ENCODE results near the gene KCTD12.
"Not testable (repeated sequence)": the region's sequence is repeated elsewhere in the genome, so short reads cannot be mapped to it uniquely, and the experiment has no call there.

Gene KCTD12

DNA sequence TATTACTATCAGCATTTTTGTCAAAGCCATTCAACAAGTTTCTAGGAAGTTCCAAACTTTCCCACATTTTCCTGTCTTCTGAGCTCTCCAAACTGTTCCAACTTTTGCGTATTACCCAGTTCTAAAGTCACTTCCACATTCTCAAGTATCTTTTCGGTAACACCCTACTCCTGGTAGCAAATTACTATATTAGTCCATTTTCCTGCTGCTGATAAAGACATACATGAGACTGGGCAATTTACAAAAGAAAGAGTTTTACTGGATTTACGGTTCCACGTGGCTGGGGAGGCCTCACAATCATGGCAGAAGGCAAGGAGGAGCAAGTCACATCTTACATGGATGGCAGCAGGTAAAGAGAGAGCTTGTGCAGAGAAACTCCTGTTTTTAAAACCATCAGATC lies 12.9 kb upstream of the KCTD12 start:
- peaks cover 11% of the 10 kb centered on the region for H3K4me1 Mint-ChIP-seq (ENCODE audit: low read depth)
- not testable (repeated sequence) for H3K9me3 Mint-ChIP-seq; H3K4me3 Mint-ChIP-seq; H3K36me3 Mint-ChIP-seq (ENCODE audit: low read depth); H3K27ac Mint-ChIP-seq
- H3K27me3 Mint-ChIP-seq: peaks cover 23% of the 10 kb centered on the region

DNA sequence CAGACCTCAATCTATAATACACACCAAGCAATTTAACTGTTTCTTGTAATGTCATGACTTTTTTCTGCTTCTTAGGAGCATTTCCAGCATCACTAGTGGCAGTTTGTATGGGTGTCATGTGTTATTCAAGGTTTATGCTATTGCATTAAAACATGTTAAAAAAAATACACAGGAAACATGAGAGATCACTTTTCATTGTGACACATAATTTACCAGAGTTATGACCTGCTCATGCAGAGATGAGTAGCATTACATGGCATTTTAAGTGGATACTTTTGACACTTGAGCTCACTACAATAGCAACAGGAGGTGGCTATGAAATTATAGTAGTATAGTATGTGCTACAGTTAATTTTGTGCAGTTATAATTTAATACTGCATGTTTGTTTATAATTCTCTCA lies 11.0 kb upstream of the KCTD12 start:
- peaks cover 21% of the 10 kb centered on the region for H3K27me3 Mint-ChIP-seq
- H3K9me3 Mint-ChIP-seq: not testable (repeated sequence)

DNA sequence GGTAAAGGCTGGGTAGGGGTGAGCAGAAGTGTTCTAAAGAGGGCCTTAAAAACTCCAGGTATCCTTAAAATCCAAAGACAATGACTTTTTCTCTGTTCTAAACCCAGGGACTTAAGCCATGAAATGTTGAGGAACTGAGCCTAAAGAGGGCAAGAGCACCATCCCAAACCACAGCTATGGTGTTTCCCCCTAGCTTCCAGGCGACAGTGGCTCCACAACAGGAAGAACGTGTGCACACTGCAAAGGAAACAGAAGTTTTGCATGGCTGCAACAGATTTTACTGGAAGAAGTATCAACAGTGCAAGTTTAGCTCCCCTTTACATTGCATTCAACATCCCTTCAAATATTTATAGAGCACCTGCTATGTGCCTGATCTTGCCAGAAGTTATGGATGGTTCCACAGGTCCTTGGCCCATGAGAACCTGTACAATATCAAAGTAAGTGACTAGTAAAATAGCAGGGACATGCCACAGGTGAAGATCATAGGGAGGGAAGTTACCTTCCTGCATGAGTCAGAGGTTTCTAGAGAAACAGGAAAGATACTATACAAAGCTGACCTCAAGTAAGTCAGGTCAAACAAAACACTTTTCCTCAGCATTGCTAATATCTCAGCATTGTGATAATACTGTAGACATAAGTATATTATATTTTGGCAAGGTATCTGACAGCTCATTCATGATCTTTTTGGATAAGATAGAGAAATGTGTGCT lies 8.4 kb upstream of the KCTD12 start:
- H3K27ac Mint-ChIP-seq: no peak overlapping the region
- no peak overlapping the region for H3K4me3 Mint-ChIP-seq
- peaks cover 26% of the 10 kb centered on the region for H3K27me3 Mint-ChIP-seq
- peaks cover 7% of the 10 kb centered on the region for H3K9me3 Mint-ChIP-seq
- H3K36me3 Mint-ChIP-seq (ENCODE audit: low read depth): peaks cover 6% of the 10 kb centered on the region
- H3K4me1 Mint-ChIP-seq (ENCODE audit: low read depth): peaks cover 14% of the 10 kb centered on the region

More for the DNA sequence above, 11.0 kb upstream of the KCTD12 start:
- H3K4me1 Mint-ChIP-seq (ENCODE audit: low read depth): peaks cover 14% of the 10 kb centered on the region
- H3K27ac Mint-ChIP-seq; H3K36me3 Mint-ChIP-seq (ENCODE audit: low read depth); H3K4me3 Mint-ChIP-seq: not testable (repeated sequence)

DNA sequence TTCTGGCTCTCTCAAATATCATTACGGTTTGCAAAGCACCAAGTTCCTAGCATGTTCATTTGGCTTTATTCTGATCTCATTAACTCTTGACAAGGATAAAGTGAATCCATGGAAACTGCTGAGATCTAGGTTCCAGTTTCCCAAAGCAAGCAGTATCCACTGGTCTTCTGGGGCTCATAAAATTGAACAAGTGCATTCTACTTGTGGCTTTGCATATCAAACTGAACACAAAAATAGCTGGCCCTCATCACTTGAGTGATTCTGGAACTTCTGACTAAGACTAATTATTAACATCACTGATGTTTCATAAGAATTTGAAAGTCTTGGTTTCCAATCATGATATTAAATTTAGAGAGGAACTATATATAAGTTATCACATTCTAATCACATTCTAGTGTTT lies 6.3 kb upstream of the KCTD12 start:
- Mint-ChIP-seq H3K27ac (no peak overlapping the region), H3K27me3 (peaks cover 39% of the 10 kb centered on the region), H3K9me3 (no peaks in the 10 kb centered on the region), H3K36me3 (ENCODE audit: low read depth) (no peaks in the 10 kb centered on the region), H3K4me1 (ENCODE audit: low read depth) (peaks cover 14% of the 10 kb centered on the region), H3K4me3 (no peak overlapping the region)

DNA sequence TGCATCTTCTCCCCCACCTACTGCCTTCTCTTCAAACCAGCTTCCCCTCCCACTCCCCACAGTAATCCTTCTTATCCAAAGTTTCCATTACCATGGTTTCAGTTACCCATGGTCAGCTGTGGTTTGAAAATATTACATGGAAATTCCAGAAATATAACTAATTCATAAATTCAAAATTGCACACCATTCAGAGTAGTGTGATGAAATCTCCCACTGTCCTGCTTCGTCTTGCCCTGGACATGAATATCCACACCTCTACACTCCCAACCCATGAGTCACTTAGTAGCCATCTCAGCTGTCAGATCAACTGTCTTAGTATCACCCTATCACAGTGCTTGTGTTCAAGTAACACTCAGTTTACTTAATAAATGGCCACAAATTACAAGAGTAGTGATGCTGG lies 3.8 kb upstream of the KCTD12 start:
- Mint-ChIP-seq H3K9me3 (no peaks in the 10 kb centered on the region), H3K27ac (no peak overlapping the region), H3K36me3 (ENCODE audit: low read depth) (no peaks in the 10 kb centered on the region), H3K4me3 (no peak overlapping the region), H3K27me3 (peaks cover 41% of the 10 kb centered on the region), H3K4me1 (ENCODE audit: low read depth) (peaks cover 21% of the 10 kb centered on the region)

DNA sequence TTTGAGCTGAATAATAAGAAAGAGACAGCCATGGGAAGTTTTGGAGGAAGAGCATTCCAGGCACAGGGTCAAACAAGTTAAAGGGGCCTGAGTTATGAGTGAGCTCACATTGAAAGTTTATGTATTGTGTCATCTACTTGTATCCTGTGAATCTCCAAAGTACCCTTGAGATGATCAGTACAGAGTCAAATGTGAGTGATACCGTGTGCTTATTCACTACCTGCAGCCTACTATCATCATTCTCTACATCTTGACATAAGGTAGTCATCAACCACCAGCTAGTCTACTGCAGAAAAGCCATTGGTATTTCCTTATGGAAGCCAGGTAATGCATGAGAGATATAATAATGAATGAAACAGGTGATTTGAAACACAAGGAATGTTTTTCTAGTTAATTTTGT lies 3.0 kb upstream of the KCTD12 start:
- Mint-ChIP-seq H3K27me3 (peaks cover 41% of the 10 kb centered on the region), H3K36me3 (ENCODE audit: low read depth) (no peaks in the 10 kb centered on the region), H3K9me3 (no peaks in the 10 kb centered on the region), H3K4me3 (no peak overlapping the region), H3K4me1 (ENCODE audit: low read depth) (peaks cover 21% of the 10 kb centered on the region), H3K27ac (no peak overlapping the region)

DNA sequence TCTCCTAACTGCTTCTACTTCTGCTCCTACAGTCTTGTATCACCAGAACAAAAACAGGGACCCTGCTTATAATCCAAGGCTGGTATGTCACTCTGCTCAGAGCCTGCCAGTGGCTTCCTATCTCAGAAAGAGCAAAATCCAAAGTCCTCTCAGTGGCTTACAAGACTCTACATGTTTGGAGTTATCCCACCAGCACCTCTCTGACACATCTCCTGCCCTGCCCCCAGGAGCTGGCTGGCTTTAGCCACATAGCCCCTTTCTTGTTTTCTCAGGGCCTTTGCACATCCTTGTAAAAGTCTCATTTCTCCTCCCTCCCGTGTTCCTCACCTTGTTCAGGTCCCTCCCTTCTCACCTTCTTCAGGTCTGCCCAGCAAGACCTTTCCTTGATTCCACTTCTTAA lies 2.2 kb upstream of the KCTD12 start:
- Mint-ChIP-seq H3K4me1 (ENCODE audit: low read depth) (peaks cover 21% of the 10 kb centered on the region), H3K9me3 (no peaks in the 10 kb centered on the region), H3K27me3 (peaks cover 38% of the 10 kb centered on the region), H3K27ac (no peak overlapping the region), H3K4me3 (no peak overlapping the region), H3K36me3 (ENCODE audit: low read depth) (no peaks in the 10 kb centered on the region)

DNA sequence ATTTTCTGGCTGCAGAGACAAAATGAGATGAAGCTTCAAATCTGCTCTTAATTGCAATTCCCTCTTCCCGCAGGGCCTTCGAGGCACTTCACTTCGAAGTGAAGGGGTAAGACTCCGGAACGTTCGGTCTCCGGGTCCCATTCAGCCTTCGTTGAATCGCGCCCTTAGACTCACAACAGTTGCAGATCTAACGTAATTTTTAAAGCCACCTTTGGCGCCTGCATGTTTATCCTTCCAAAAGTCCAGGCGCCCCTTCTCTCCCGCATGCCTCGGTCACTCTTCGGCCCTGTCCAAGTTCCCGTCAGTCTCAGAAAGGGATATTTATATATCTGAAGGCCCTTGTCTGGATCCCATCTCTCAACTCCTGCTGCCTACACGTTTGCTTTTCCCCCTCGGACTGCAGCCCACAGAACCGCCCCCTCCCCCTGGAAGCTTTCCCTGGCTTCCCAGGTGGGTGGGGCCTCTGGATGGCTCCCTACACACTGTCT lies 915 bp upstream of the KCTD12 start:
- H3K36me3 Mint-ChIP-seq (ENCODE audit: low read depth): peaks cover 5% of the 10 kb centered on the region
- peak overlapping the region; percentile 76 for H3K4me3 Mint-ChIP-seq
- no peaks in the 10 kb centered on the region for H3K9me3 Mint-ChIP-seq
- peaks cover 31% of the 10 kb centered on the region for H3K4me1 Mint-ChIP-seq (ENCODE audit: low read depth)
- H3K27ac Mint-ChIP-seq: peak overlapping the region; percentile 38
- peaks cover 34% of the 10 kb centered on the region for H3K27me3 Mint-ChIP-seq

DNA sequence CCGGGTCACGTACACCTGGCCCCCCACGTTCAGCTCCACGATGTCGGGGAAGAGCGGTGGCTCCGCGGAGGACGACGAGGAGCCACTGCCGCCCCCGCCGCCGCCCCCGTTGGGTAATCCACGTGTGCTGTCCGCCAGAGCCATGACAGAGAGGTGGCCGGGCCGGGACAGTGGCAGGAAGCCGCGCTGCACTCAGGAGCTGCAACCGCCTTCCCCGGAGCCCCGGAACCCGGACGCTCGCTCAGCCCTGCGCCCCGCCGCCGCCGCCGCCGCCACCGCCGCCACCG lies 257 bp downstream of the KCTD12 start:
- no peak overlapping the region for H3K27ac Mint-ChIP-seq
- peaks cover 34% of the 10 kb centered on the region for H3K27me3 Mint-ChIP-seq
- H3K4me1 Mint-ChIP-seq (ENCODE audit: low read depth): peaks cover 32% of the 10 kb centered on the region
- no peaks in the 10 kb centered on the region for H3K9me3 Mint-ChIP-seq
- peak overlapping the region; percentile 74 for H3K4me3 Mint-ChIP-seq
- H3K36me3 Mint-ChIP-seq (ENCODE audit: low read depth): peaks cover 8% of the 10 kb centered on the region

DNA sequence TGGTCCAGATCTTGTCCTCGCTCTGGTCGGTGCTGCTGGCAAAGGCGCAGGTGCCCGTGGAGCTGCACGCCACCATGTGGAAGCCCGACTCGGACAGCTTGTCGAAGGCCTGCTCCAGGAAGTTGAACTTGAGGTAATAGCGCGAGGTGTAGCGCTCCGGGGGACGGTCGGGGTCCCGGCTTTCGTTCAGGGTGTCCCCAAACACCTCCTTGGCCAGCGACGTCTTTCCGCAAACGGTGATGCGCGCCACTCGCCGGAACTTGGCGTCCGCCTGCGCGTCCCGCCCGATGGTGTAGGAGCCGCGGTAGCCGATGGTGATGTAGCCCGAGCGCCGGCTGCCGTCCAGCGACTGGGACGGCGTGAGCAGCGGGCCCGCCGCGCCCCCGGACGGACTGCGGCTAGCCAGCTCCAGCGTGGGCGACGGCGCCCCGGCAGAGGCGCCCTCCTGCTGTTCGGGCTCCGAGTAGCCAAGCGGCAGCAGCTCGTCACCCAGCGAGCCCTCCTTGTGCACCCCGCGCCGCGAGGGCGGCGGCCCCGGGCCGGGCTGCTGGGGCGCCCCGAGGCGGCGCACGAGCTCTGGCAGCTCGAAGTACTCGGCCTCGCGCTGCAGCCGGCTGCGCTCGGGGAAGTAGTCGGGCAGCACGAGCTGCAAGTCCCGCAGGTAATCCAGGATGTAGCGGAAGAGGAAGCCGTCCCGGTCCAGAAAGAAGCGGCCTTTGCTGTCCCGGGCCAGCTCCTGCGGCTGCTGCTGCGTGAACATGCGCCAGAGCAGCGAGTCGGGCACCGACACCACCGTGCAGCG lies 801 bp downstream of the KCTD12 start:
- H3K4me1 Mint-ChIP-seq (ENCODE audit: low read depth): peaks cover 37% of the 10 kb centered on the region
- H3K9me3 Mint-ChIP-seq: no peaks in the 10 kb centered on the region

DNA sequence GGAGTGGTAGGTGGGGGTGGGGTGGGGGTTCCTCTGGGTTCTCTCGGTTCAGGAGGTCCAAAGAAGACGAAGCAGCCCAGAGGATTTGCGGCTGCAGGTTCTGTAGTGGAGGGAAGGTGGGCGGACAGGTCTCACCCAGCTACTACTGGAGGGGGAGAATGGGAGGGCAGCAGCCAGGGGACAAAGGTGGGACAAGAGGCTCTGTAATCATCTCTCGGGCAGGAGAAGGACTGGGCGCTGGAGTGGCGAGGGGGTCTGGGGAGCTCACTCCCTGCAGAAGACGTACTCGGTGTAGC lies 1.4 kb downstream of the KCTD12 start:
- Mint-ChIP-seq H3K4me1 (ENCODE audit: low read depth) (peaks cover 43% of the 10 kb centered on the region), H3K4me3 (peak overlapping the region; percentile 90), H3K36me3 (ENCODE audit: low read depth) (peaks cover 8% of the 10 kb centered on the region), H3K9me3 (no peaks in the 10 kb centered on the region), H3K27ac (peak overlapping the region; percentile 83), H3K27me3 (peaks cover 24% of the 10 kb centered on the region)

More for the DNA sequence above, 801 bp downstream of the KCTD12 start:
- Mint-ChIP-seq H3K4me3 (peak overlapping the region; percentile 90), H3K27ac (peak overlapping the region; percentile 83), H3K36me3 (ENCODE audit: low read depth) (peaks cover 8% of the 10 kb centered on the region), H3K27me3 (peaks cover 29% of the 10 kb centered on the region)

DNA sequence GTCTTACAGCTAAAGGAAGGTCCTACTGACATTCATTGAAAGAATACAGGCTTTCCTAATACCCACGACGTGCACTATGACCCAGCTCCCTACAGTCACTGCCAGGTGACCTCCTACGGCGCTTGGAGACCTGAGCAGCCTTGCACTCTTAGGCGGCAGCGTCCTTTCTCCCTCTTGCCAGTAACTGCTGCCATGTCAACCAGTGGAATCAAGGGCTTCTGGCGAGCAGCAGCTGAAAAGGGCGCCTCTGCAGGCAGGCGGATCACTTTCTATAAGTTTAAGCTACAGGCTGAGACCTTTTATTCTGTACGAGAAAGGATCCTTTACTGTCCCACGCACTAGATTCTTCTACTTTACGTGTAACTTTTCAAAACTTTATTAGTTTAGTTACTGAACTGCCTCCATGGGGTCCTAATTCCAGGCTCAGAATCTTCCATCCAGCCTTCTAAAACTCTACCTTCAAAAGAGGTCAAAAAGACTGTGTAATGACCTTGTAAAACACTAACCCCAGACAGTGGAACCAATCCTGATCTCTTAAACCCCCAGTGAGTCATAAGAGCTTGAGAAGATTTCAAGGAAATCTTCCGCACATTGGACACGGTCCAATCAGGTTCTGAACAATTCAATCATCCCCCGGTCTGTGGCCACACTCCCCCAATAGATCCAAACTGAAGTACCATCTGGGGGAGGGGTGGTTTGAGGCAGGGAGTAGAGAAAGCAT lies 1.9 kb downstream of the KCTD12 start:
- Mint-ChIP-seq H3K4me1 (ENCODE audit: low read depth) (peaks cover 48% of the 10 kb centered on the region), H3K4me3 (peak overlapping the region; percentile 90), H3K36me3 (ENCODE audit: low read depth) (peaks cover 8% of the 10 kb centered on the region), H3K27ac (peak overlapping the region; percentile 83), H3K27me3 (peaks cover 22% of the 10 kb centered on the region), H3K9me3 (no peaks in the 10 kb centered on the region)

DNA sequence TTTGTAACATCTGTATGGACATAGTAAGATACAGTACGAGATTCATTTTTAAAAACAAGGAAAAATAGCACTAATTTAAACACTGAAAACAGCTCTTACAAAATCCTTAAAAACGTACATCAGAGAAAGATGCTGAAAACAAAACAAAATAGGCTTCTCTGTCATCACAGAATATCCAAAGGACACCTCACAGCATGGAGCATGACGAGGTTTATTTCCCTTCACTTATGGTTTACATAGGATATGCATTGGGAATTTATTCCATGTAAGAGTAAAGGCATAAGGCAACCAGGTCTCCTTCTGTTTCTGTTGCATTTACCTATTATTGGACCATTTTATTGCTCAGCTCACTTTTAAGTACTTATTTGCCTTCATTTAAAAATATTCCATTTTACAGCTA lies 3.0 kb downstream of the KCTD12 start:
- peaks cover 53% of the 10 kb centered on the region for H3K4me1 Mint-ChIP-seq (ENCODE audit: low read depth)
- H3K36me3 Mint-ChIP-seq (ENCODE audit: low read depth): peaks cover 8% of the 10 kb centered on the region
- H3K27ac Mint-ChIP-seq: no peak overlapping the region
- H3K4me3 Mint-ChIP-seq: peak overlapping the region; percentile 45
- H3K27me3 Mint-ChIP-seq: peaks cover 16% of the 10 kb centered on the region
- H3K9me3 Mint-ChIP-seq: no peaks in the 10 kb centered on the region

DNA sequence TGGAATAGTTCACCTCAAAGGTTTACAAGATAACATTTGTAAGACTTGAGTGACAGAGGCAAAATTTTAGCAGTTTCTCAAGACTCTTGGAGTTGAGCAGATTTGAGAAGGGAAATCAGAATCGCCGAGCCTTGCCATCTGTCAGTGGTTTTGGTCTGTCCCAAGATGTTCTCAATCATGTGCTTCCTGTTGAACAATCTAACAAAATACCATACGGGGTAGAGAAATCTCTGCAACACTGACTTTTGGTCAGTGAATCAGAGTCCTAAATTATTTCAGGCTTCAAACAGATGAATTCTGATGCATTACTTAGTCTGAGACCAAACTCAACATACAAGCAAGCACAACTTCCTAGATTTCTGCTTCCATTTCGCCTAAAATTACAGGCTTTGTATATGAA lies 3.8 kb downstream of the KCTD12 start:
- H3K4me3 Mint-ChIP-seq: no peak overlapping the region
- H3K4me1 Mint-ChIP-seq (ENCODE audit: low read depth): peaks cover 53% of the 10 kb centered on the region
- H3K27ac Mint-ChIP-seq: no peak overlapping the region
- H3K27me3 Mint-ChIP-seq: peaks cover 9% of the 10 kb centered on the region
- no peaks in the 10 kb centered on the region for H3K9me3 Mint-ChIP-seq
- H3K36me3 Mint-ChIP-seq (ENCODE audit: low read depth): peaks cover 8% of the 10 kb centered on the region

DNA sequence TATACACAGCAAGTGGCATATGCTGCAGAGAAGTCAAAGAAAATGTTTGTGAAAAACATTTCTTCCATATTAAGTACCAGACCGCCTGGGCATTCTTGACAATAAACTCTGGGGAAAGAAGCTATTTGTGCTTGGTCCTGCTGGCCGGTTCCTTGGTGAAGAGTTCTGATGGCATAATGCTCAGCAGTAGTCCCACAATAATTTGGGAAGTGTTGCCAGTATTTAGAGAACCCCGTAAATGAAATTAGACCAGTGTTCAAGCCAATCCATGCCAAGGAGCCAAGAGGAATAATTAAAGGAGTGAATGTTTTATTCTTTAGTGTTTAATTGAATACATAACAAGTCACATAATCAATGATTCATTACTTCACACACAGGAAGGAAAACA lies 6.3 kb downstream of the KCTD12 start:
- Mint-ChIP-seq H3K36me3 (ENCODE audit: low read depth) (peaks cover 8% of the 10 kb centered on the region), H3K4me3 (no peak overlapping the region), H3K9me3 (no peaks in the 10 kb centered on the region), H3K27me3 (peaks cover 3% of the 10 kb centered on the region), H3K4me1 (ENCODE audit: low read depth) (peaks cover 44% of the 10 kb centered on the region), H3K27ac (peak overlapping the region; percentile 39)
